ENCODE measurements around the gene APOA4. TPM values are rescaled to one million over a fixed set of nuclear protein-coding genes. Genes with fewer than 3 reads are reported as not detected.

APOA4 gene
- total and polyA plus RNA-seq, 2 of the 13 experiments (the other 11 are each of a cell fraction or from before 2014, with no cell fraction given), result 3.8 to 7.2 TPM

DNA sequence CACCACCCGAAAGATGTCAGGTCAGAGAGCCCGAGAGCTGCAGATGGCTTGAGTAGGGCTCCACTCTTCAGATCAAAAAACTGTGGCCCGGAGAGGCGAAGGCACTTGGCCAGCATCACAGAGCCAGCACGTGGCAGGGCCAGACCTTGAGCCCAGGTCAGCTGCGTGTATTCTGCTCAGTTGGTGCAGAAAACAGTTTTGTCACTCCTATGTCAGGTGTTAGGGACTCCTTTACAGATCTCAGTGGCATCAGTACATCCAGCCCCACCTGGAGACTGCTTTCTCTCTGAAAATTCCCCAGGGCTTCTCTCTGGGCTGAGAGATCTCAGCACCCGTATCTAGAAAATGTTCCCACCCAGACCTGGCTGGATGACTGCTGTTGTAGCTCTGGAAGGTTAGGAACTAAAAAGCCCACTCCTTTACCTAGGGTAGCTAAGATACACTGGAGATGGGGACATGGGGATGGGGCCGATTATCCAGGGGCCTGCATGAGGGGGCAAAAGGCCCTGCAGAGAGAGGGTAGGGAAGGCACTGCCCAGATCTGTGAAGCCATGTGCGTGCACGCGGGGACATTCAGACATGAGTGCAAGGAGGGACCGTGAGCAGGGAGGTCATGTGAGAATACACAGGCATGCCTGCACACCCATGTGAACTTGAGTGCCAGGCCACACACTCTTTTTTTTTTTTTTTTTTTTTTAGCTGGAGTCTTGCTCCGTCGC, 10.9 kb upstream of the APOA4 start (continued):
- TF ChIP-seq ZNF256 (CRISPR knock-in tag; conservative IDR thresholded peaks at IDR 0.05) (no peak), SATB2 (CRISPR knock-in tag; IDR thresholded peaks at IDR 0.05) (no peak), MAFF (IDR thresholded peaks at IDR 0.05; ENCODE audit: low read depth, low read length) (no peak), CBX2 (IDR thresholded peaks at IDR 0.05; ENCODE audit: low read depth, low read length) (no peak), CBX2 (CRISPR knock-in tag; IDR thresholded peaks at IDR 0.05; ENCODE audit: low read depth) (no peak), KDM5B (CRISPR knock-in tag; IDR thresholded peaks at IDR 0.05; ENCODE audit: borderline replicate concordance) (peak; percentile 19; the same call in 1 of the 2 replicates), TEAD3 (CRISPR knock-in tag; optimal IDR thresholded peaks at IDR 0.05; ENCODE audit: borderline replicate concordance) (peak; percentile 30), ZNF720 (CRISPR knock-in tag; IDR thresholded peaks at IDR 0.05) (no peak), ZNF709 (CRISPR knock-in tag; IDR thresholded peaks at IDR 0.05) (peak; percentile 44; the same call in 1 of the 2 replicates), MYC (CRISPR knock-in tag; IDR thresholded peaks at IDR 0.05; ENCODE audit: borderline replicate concordance) (peak; percentile 94; the same call in 1 of the 2 replicates), ZNF292 (CRISPR knock-in tag; IDR thresholded peaks at IDR 0.05; ENCODE audit: borderline replicate concordance, low read depth) (peak; percentile 52; the same call in 1 of the 2 replicates), GZF1 (CRISPR knock-in tag; IDR thresholded peaks at IDR 0.05) (no peak), ZNF841 (CRISPR knock-in tag; IDR thresholded peaks at IDR 0.05; ENCODE audit: borderline replicate concordance) (peak; percentile 91), ISX (CRISPR knock-in tag; conservative IDR thresholded peaks at IDR 0.05) (no peak), IKZF4 (CRISPR knock-in tag; IDR thresholded peaks at IDR 0.05; ENCODE audit: borderline replicate concordance, low read depth, not compliant biosample characterization) (peak; percentile 49), DPF2 (CRISPR knock-in tag; IDR thresholded peaks at IDR 0.05; ENCODE audit: borderline replicate concordance, low read depth) (peak; percentile 23; the same call in 1 of the 2 replicates), SPEN (CRISPR knock-in tag; IDR thresholded peaks at IDR 0.05; ENCODE audit: low read depth) (no peak; the same call in 1 of the 2 replicates)
- TF ChIP-seq, protein P1, sequence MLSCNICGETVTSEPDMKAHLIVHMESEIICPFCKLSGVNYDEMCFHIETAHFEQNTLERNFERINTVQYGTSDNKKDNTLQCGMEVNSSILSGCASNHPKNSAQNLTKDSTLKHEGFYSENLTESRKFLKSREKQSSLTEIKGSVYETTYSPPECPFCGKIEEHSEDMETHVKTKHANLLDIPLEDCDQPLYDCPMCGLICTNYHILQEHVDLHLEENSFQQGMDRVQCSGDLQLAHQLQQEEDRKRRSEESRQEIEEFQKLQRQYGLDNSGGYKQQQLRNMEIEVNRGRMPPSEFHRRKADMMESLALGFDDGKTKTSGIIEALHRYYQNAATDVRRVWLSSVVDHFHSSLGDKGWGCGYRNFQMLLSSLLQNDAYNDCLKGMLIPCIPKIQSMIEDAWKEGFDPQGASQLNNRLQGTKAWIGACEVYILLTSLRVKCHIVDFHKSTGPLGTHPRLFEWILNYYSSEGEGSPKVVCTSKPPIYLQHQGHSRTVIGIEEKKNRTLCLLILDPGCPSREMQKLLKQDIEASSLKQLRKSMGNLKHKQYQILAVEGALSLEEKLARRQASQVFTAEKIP (CRISPR knock-in tag; IDR thresholded peaks at IDR 0.05; ENCODE audit: borderline replicate concordance), result no peak
- TF ChIP-seq, protein P2, sequence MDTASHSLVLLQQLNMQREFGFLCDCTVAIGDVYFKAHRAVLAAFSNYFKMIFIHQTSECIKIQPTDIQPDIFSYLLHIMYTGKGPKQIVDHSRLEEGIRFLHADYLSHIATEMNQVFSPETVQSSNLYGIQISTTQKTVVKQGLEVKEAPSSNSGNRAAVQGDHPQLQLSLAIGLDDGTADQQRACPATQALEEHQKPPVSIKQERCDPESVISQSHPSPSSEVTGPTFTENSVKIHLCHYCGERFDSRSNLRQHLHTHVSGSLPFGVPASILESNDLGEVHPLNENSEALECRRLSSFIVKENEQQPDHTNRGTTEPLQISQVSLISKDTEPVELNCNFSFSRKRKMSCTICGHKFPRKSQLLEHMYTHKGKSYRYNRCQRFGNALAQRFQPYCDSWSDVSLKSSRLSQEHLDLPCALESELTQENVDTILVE (CRISPR knock-in tag; IDR thresholded peaks at IDR 0.05), result peak; percentile 75; the same call in 1 of the 2 replicates
- TF ChIP-seq, protein P3, sequence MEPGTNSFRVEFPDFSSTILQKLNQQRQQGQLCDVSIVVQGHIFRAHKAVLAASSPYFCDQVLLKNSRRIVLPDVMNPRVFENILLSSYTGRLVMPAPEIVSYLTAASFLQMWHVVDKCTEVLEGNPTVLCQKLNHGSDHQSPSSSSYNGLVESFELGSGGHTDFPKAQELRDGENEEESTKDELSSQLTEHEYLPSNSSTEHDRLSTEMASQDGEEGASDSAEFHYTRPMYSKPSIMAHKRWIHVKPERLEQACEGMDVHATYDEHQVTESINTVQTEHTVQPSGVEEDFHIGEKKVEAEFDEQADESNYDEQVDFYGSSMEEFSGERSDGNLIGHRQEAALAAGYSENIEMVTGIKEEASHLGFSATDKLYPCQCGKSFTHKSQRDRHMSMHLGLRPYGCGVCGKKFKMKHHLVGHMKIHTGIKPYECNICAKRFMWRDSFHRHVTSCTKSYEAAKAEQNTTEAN (CRISPR knock-in tag; conservative IDR thresholded peaks at IDR 0.05), result 0 out of 2 replicates have a peak, but pooled peaks have one; percentile 46
- TF ChIP-seq, protein P4, sequence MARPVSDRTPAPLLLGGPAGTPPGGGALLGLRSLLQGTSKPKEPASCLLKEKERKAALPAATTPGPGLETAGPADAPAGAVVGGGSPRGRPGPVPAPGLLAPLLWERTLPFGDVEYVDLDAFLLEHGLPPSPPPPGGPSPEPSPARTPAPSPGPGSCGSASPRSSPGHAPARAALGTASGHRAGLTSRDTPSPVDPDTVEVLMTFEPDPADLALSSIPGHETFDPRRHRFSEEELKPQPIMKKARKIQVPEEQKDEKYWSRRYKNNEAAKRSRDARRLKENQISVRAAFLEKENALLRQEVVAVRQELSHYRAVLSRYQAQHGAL (CRISPR knock-in tag; IDR thresholded peaks at IDR 0.05; ENCODE audit: not compliant biosample characterization), result no peak
- TF ChIP-seq, protein P5, sequence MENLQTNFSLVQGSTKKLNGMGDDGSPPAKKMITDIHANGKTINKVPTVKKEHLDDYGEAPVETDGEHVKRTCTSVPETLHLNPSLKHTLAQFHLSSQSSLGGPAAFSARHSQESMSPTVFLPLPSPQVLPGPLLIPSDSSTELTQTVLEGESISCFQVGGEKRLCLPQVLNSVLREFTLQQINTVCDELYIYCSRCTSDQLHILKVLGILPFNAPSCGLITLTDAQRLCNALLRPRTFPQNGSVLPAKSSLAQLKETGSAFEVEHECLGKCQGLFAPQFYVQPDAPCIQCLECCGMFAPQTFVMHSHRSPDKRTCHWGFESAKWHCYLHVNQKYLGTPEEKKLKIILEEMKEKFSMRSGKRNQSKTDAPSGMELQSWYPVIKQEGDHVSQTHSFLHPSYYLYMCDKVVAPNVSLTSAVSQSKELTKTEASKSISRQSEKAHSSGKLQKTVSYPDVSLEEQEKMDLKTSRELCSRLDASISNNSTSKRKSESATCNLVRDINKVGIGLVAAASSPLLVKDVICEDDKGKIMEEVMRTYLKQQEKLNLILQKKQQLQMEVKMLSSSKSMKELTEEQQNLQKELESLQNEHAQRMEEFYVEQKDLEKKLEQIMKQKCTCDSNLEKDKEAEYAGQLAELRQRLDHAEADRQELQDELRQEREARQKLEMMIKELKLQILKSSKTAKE (CRISPR knock-in tag; IDR thresholded peaks at IDR 0.05; ENCODE audit: borderline replicate concordance), result peak; percentile 33; the same call in 1 of the 2 replicates

All from HepG2 (cell line).